Esophagus (tissue), 2 donors: Measurements from ENCODE around the gene M6PR. TPM values are rescaled to one million over a fixed set of nuclear protein-coding genes. Genes with fewer than 3 reads are reported as not detected.
A peak's percentile ranks its signal among the peaks of the same experiment; 100 is the strongest.
"Not testable (repeated sequence)": the region's sequence is repeated elsewhere in the genome, so short reads cannot be mapped to it uniquely, and the experiment has no call there.

Experiments
- H3K27ac ChIP-seq, 2 donors: one replicate each; pipeline ENCODE4 v1.5.1; 2013; ENCODE audit warnings: low read depth in 2 of 2, mild to moderate bottlenecking in 2 of 2, inconsistent platforms in 1 of 2, low read length in 1 of 2, moderate library complexity in 1 of 2
- H3K27me3 ChIP-seq, 2 donors: one replicate each; pipeline ENCODE4 v1.6.1; 2013; ENCODE audit warnings: low read length in 2 of 2, control low read depth in 1 of 2, mild to moderate bottlenecking in 1 of 2; ENCODE audit not compliant: insufficient read depth in 2 of 2, control insufficient read depth in 1 of 2
- H3K36me3 ChIP-seq, 2 donors: one replicate each; pipeline ENCODE4 v1.6.1; 2013; ENCODE audit warnings: low read length in 1 of 2; ENCODE audit not compliant: control insufficient read depth in 2 of 2, insufficient read depth in 2 of 2
- H3K4me1 ChIP-seq, 2 donors: one replicate each; pipeline ENCODE4 v1.6.1; 2013; ENCODE audit warnings: low read length in 1 of 2; ENCODE audit not compliant: control insufficient read depth in 2 of 2, insufficient read depth in 2 of 2
- H3K4me3 ChIP-seq, 2 donors: one replicate each; pipeline ENCODE4 v1.5.1; 2013; ENCODE audit warnings: low read length in 2 of 2, mild to moderate bottlenecking in 2 of 2, low read depth in 1 of 2, moderate library complexity in 1 of 2
- H3K9me3 ChIP-seq, 2 donors: one replicate each; pipeline ENCODE4 v1.6.1; 2013; ENCODE audit warnings: mild to moderate bottlenecking in 2 of 2, low read depth in 1 of 2, low read length in 1 of 2, moderate library complexity in 1 of 2; ENCODE audit not compliant: control insufficient read depth in 2 of 2, insufficient read depth in 1 of 2
- WGBS, 2 donors: extraction: QIAGEN DNeasy Blood & Tissue Kit; methylation state at CpG; one replicate each; pipeline ENCODE4 v1.1.7; 2013; 5-methylcytosine and 5-hydroxymethylcytosine counted together
- polyA plus RNA-seq, 2 donors: library from polyadenylated mRNA; stranded (reverse); fragments of 200-250 nt; gene quantifications; one replicate each; pipeline ENCODE4 v1.2.3, GENCODE V29; 2013
- donor health status: healthy with polysubstance abuse.
- donor health status: Bipolar disorder and iron deficiency.

The M6PR gene
- polyA plus RNA-seq, 2 donors, result 28.5 to 45.9 TPM

DNA sequence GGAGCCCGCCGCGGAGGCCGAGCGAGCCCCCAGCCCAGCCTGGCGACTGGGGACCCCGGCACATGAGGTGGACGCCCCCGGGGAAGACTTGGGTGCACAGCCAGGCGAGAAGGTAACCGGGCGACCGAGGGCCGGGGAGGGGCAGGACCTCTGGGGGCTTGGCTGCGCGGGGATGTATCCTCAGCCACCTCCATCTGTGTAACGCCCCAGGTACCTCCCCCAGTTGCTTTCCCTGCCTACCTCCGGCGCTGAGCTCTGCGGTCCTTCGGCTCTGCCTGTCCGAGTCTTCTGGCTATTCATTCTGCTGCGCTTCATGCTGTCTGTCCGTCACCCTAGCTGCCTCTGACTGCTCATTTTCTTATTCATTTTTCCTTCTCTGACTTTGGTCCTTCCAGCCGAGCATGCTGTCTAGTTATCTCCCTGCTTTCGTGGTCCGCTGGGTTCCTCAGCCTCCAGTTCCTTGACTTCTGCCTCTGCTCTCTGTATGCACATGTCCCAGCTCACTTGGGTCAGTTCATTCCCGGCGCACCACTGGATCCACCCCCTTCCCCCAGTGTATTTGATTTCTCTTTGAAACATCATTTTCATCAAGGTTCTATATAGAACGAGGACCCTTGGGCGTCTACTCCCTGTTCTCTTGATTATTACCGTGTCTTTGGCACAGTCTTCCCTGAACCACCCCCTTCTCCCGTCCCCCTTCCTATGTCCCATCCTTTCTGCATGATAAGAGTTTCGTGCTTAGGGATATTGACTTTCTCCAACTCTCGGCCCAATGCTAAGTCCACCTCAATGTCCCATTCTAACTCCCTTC is 34.5 kb downstream of the M6PR start:
- H3K4me1 ChIP-seq, result peaks cover 0 to 3% of the 10 kb centered on the region in 2 donors
- H3K9me3 ChIP-seq, result no peaks in the 10 kb centered on the region
- peak overlapping the region; percentile 63 to 69 for H3K4me3 ChIP-seq
- peaks cover 4% of the 10 kb centered on the region in 2 donors for H3K36me3 ChIP-seq
- H3K27ac ChIP-seq, result peak overlapping the region; percentile 18 to 83
- WGBS, 2 donors, result 2 to 3% methylated on average over 24 to 30 of the region's 35 CpGs
- H3K27me3 ChIP-seq, result no peaks in the 10 kb centered on the region

- H3K27ac ChIP-seq, result peak within 1 kb of the TSS; percentile 87 to 91
- H3K4me3 ChIP-seq, result peak within 1 kb of the TSS; percentile 63 to 69
- not testable (repeated sequence) for H3K9me3 ChIP-seq, H3K27me3 ChIP-seq, H3K36me3 ChIP-seq, H3K4me1 ChIP-seq
- WGBS, 2 donors, result 2% methylated on average over 14 to 33 of the region's 57 CpGs
Measured at GRCh38 chr12:8914033-8914715, 35.3 kb downstream of the M6PR start, which contains the start of gene PHC1. PHC1 (plus strand) TSS chr12:8914509; CDS start chr12:8917678, 3,169 bp downstream.

- Histone ChIP-seq H3K36me3 (no peaks in the 10 kb centered on the region), H3K27me3 (no peaks in the 10 kb centered on the region), H3K9me3 (no peaks in the 10 kb centered on the region), H3K4me1 (peaks cover 0 to 3% of the 10 kb centered on the region in 2 donors), H3K4me3 (peak overlapping the region in 1 of 2 donors; percentile 63), H3K27ac (peak overlapping the region in 1 of 2 donors; percentile 91)
- 15 to 19% methylated on average over 6 of the region's 6 CpGs for WGBS, 2 donors
Measured at GRCh38 chr12:8913702-8914032, 35.8 kb downstream of the M6PR start.

GRCh38 chr12:8912914-8913313 is 36.5 kb downstream of the M6PR start:
- no peaks in the 10 kb centered on the region for H3K9me3 ChIP-seq
- H3K27me3 ChIP-seq, result no peaks in the 10 kb centered on the region
- peak overlapping the region in 1 of 2 donors; percentile 48 for H3K27ac ChIP-seq
- 27% methylated on average over 9 of the region's 9 CpGs for WGBS, 2 donors
- no peak overlapping the region for H3K4me3 ChIP-seq
- no peaks in the 10 kb centered on the region for H3K36me3 ChIP-seq
- H3K4me1 ChIP-seq, result peaks cover 0 to 3% of the 10 kb centered on the region in 2 donors

- Histone ChIP-seq H3K4me1 (peaks cover 0 to 3% of the 10 kb centered on the region in 2 donors), H3K27me3 (no peaks in the 10 kb centered on the region), H3K36me3 (no peaks in the 10 kb centered on the region), H3K9me3 (no peaks in the 10 kb centered on the region), H3K4me3 (no peak overlapping the region), H3K27ac (no peak overlapping the region)
- 74 to 76% methylated on average over 3 of the region's 3 CpGs for WGBS, 2 donors
Measured at GRCh38 chr12:8911606-8912268, 37.7 kb downstream of the M6PR start.

GRCh38 chr12:8909752-8910151 is 39.7 kb downstream of the M6PR start:
- H3K9me3 ChIP-seq, result no peaks in the 10 kb centered on the region
- 66 to 69% methylated on average over 5 of the region's 5 CpGs for WGBS, 2 donors

DNA sequence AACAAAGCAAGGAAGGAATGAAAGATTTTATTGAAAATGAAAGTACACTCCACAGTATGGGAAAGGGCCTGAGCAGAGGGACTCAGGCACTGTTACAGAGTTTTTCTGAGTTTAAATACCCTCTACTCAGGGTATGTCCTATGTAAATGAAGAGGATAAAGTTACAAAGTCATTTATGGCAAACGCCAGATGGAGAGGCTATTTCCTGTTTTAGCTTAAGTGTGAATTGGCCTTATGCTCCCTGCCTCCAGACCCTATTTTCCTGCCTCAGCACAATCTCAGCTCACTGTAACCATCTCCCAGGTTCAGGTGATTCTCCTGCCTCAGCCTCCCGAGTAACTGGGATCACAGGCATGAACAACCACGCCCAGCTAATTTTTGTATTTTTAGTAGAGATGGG is 41.9 kb downstream of the M6PR start:
- Histone ChIP-seq H3K36me3 (no peaks in the 10 kb centered on the region), H3K27me3 (no peaks in the 10 kb centered on the region), H3K4me1 (no peaks in the 10 kb centered on the region), H3K9me3 (no peaks in the 10 kb centered on the region), H3K27ac (no peak overlapping the region), H3K4me3 (no peak overlapping the region)
- 79 to 87% methylated on average over 3 of the region's 3 CpGs for WGBS, 2 donors

More at GRCh38 chr12:8909752-8910151, 39.7 kb downstream of the M6PR start:
- H3K4me3 ChIP-seq, result no peak overlapping the region
- no peak overlapping the region for H3K27ac ChIP-seq
- H3K4me1 ChIP-seq, result no peaks in the 10 kb centered on the region
- no peaks in the 10 kb centered on the region for H3K27me3 ChIP-seq
- H3K36me3 ChIP-seq, result no peaks in the 10 kb centered on the region

GRCh38 chr12:8906266-8907180 is 42.9 kb downstream of the M6PR start:
- H3K4me1 ChIP-seq, result no peaks in the 10 kb centered on the region
- H3K27me3 ChIP-seq, result no peaks in the 10 kb centered on the region
- H3K4me3 ChIP-seq, result no peak overlapping the region
- H3K9me3 ChIP-seq, result no peaks in the 10 kb centered on the region
- no peak overlapping the region for H3K27ac ChIP-seq
- H3K36me3 ChIP-seq, result no peaks in the 10 kb centered on the region
- WGBS, 2 donors, result 86 to 87% methylated on average over 16 of the region's 16 CpGs

DNA sequence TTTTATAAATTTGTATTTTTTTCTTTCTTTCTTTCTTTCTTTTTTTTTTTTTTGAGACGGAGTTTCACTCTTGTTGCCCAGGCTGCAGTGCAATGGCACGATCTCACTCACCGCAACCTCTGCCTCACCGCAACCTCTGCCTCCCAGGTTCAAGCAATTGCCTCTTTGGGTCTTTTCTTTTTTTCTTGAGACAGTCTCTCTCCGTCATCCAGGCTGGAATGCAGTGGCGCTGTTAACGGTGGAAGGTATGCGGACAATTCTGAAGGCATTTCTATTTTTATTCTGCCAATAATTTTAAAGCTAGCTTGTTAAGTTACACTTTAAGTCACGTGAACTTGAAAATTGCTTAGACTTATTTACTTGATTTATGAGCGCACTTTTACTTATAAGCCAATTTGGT is 43.9 kb downstream of the M6PR start:
- no peaks in the 10 kb centered on the region for H3K9me3 ChIP-seq
- no peak overlapping the region for H3K4me3 ChIP-seq
- no peak overlapping the region for H3K27ac ChIP-seq
- no peaks in the 10 kb centered on the region for H3K27me3 ChIP-seq
- 78 to 85% methylated on average over 7 to 10 of the region's 10 CpGs for WGBS, 2 donors
- H3K36me3 ChIP-seq, result no peaks in the 10 kb centered on the region
- no peaks in the 10 kb centered on the region for H3K4me1 ChIP-seq
